Breast epithelium (tissue), 3 donors: ENCODE results near the gene SLC38A10.

Source experiments
- POLR2A ChIP-seq: fragments of 450-650 bp; IDR thresholded peaks from one replicate; pipeline ENCODE4 v1.6.1; 2016; ENCODE audit warnings: antibody characterized with exemption, mild to moderate bottlenecking, moderate library complexity
- TF ChIP-seq, protein P1 (sequence below), 3 donors: fragments of 450-650 bp; IDR thresholded peaks; one replicate each; pipeline ENCODE4 v1.5.1; 2016 to 2017; ENCODE audit warnings: antibody characterized with exemption in 3 of 3, mild to moderate bottlenecking in 3 of 3, moderate library complexity in 3 of 3

DNA sequence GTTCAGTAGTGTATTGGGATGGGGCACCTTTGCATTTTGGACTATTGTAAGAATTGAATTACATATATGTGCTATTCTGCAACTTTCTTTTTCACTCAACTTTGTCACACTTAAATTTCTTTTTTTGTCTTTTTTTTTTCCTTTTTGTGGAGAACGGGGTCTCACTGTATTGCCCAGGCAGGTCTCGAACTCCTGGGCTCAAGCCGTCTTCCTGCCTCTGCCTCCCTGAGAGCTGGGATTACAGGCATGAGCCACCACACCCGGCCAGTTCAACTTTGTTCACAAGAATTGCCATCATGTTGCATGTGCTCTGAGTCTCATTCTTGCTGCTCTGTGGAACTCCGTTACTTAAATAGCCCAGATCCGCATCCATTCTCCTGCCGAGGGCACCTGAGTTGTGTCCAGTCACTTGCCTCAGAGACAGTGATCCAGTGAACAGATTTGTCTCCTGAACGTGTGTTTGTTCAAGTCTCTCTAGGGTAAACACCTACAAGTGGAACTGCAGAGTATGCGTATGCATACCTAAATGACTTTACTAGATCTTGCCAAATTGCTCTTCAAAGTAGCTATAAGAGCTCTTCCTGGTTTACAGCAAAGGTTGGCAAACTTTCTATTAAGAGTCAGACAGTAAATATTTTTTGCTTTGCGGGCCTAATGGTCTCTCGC, 3.4 kb upstream of the SLC38A10 start:
- TF ChIP-seq, protein P1, sequence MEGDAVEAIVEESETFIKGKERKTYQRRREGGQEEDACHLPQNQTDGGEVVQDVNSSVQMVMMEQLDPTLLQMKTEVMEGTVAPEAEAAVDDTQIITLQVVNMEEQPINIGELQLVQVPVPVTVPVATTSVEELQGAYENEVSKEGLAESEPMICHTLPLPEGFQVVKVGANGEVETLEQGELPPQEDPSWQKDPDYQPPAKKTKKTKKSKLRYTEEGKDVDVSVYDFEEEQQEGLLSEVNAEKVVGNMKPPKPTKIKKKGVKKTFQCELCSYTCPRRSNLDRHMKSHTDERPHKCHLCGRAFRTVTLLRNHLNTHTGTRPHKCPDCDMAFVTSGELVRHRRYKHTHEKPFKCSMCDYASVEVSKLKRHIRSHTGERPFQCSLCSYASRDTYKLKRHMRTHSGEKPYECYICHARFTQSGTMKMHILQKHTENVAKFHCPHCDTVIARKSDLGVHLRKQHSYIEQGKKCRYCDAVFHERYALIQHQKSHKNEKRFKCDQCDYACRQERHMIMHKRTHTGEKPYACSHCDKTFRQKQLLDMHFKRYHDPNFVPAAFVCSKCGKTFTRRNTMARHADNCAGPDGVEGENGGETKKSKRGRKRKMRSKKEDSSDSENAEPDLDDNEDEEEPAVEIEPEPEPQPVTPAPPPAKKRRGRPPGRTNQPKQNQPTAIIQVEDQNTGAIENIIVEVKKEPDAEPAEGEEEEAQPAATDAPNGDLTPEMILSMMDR (IDR thresholded peaks at IDR 0.05): no peak
- TF ChIP-seq POLR2A: no peak
